HepG2 (cell line): ENCODE data around the gene PMS1. TPM values are rescaled to one million over a fixed set of nuclear protein-coding genes. Genes with fewer than 3 reads are reported as not detected.
A peak's percentile ranks its signal among the peaks of the same experiment; 100 is the strongest.

Experiments
- AKAP8 ChIP-seq: sonication (generic); formaldehyde crosslinking; IDR thresholded peaks from 2 replicates; pipeline ENCODE4 v1.5.1; 2020; ENCODE audit warnings: mild to moderate bottlenecking, missing genetic modification reagents
- ATAD3A ChIP-seq: sonication (generic); formaldehyde crosslinking; IDR thresholded peaks from 2 replicates; pipeline ENCODE4 v1.4.0; 2020; ENCODE audit warnings: missing genetic modification reagents
- FOXC1 ChIP-seq: sonication (generic); formaldehyde crosslinking; IDR thresholded peaks from 2 replicates; pipeline ENCODE4 v1.8.0; 2022; ENCODE audit warnings: mild to moderate bottlenecking, missing genetic modification reagents, borderline replicate concordance
- FOXP1 ChIP-seq, 2 experiments: fragments of 450-650 bp in 1 of 2; IDR thresholded peaks; 2 replicates each; pipeline ENCODE4 v1.6.1; 2017 to 2018; ENCODE audit warnings: antibody characterized with exemption in 1 of 2
- GABPA ChIP-seq, 2 experiments: IDR thresholded peaks; 2 replicates each; pipeline ENCODE4 v1.6.1; 2011 to 2016; ENCODE audit warnings: low read depth in 2 of 2, low read length in 1 of 2, missing biosample characterization in 1 of 2, missing genetic modification characterization in 1 of 2
- GATAD1 ChIP-seq: IDR thresholded peaks from 2 replicates; pipeline ENCODE4 v1.6.1; 2016; ENCODE audit warnings: missing genetic modification reagents, missing compliant biosample characterization
- HNRNPUL1 ChIP-seq: fragments of 200-400 bp; formaldehyde crosslinking; IDR thresholded peaks from 2 replicates; pipeline ENCODE4 v1.6.1; 2017; ENCODE audit warnings: low read depth, mild to moderate bottlenecking, low read length, moderate library complexity
- KLF13 ChIP-seq: sonication (generic); formaldehyde crosslinking; IDR thresholded peaks from 2 replicates; pipeline ENCODE4 v1.4.0; 2020; ENCODE audit warnings: mild to moderate bottlenecking, missing genetic modification reagents
- LCORL ChIP-seq, 2 experiments: fragments of 450-650 bp in 1 of 2; sonication (generic) in 1 of 2; formaldehyde crosslinking in 1 of 2; IDR thresholded peaks; 2 replicates each; pipeline versions ENCODE4 v1.5.0 to v1.6.1; 2017 to 2020; ENCODE audit warnings: antibody characterized with exemption in 1 of 2, missing genetic modification reagents in 1 of 2
- MAZ ChIP-seq, 2 experiments: sonication (generic) in 1 of 2; formaldehyde crosslinking in 1 of 2; IDR thresholded peaks; 2 replicates each; pipeline versions ENCODE4 v1.5.0 to v1.6.1; 2012 to 2020; ENCODE audit warnings: low read depth in 2 of 2, mild to moderate bottlenecking in 2 of 2, borderline replicate concordance in 1 of 2, improper control_type of control experiment in 1 of 2, low read length in 1 of 2, missing genetic modification reagents in 1 of 2, moderate library complexity in 1 of 2
- NR2F6 ChIP-seq, 2 experiments: IDR thresholded peaks; 2 replicates each; pipeline ENCODE4 v1.6.1; 2016; ENCODE audit warnings: antibody characterized with exemption in 1 of 2, mild to moderate bottlenecking in 1 of 2
- POLR2G ChIP-seq: fragments of 200-400 bp; formaldehyde crosslinking; IDR thresholded peaks from 2 replicates; pipeline ENCODE4 v1.6.1; 2018; ENCODE audit warnings: mild to moderate bottlenecking, low read depth, low read length, moderate library complexity
- RAD21 ChIP-seq: fragments of 450-650 bp; formaldehyde crosslinking; IDR thresholded peaks from 2 replicates; pipeline ENCODE4 v1.5.0; 2020; ENCODE audit warnings: mild to moderate bottlenecking
- RFX1 ChIP-seq: fragments of 450-650 bp; IDR thresholded peaks from 2 replicates; pipeline ENCODE4 v1.6.1; 2017
- THYN1 ChIP-seq: sonication (generic); formaldehyde crosslinking; IDR thresholded peaks from 2 replicates; pipeline ENCODE4 v1.8.1; 2023; ENCODE audit warnings: low read depth, mild to moderate bottlenecking, moderate library complexity, missing genetic modification reagents, borderline replicate concordance
- ZNF180 ChIP-seq: sonication (generic); formaldehyde crosslinking; IDR thresholded peaks from 2 replicates; pipeline ENCODE4 v1.4.0; 2020; ENCODE audit warnings: low read depth, missing genetic modification reagents, borderline replicate concordance
- ZNF263 ChIP-seq: sonication (generic); formaldehyde crosslinking; IDR thresholded peaks from 2 replicates; pipeline ENCODE4 v1.4.0; 2020; ENCODE audit warnings: missing genetic modification reagents
- ZNF713 ChIP-seq: sonication (generic); formaldehyde crosslinking; IDR thresholded peaks from 2 replicates; pipeline ENCODE4 v1.4.0; 2020; ENCODE audit warnings: mild to moderate bottlenecking, missing genetic modification reagents
- polyA plus RNA-seq, 8 experiments: library from polyadenylated mRNA; depleted of rRNA in 3 of 8; stranded (reverse) in 7 of 8; unstranded in 1 of 8; fragments of >200 nt; fragmentation: Illumina TruSeq in 4 of 8; extraction: Trizol in 4 of 8; gene quantifications; 2 replicates each; pipeline versions ENCODE4 v1.2.1 to v1.2.3, GENCODE V29; 2011 to 2016; ENCODE audit warnings: low read depth in 4 of 8, missing spikeins in 1 of 8, mixed read lengths in 1 of 8; ENCODE audit not compliant: insufficient read depth in 1 of 8
- total RNA-seq, 5 experiments: library from RNA; depleted of rRNA; stranded (reverse); fragments of >200 nt; fragmentation: Illumina TruSeq; extraction: Trizol; gene quantifications; 2 replicates each; pipeline ENCODE4 v1.2.3, GENCODE V29; 2016; ENCODE audit warnings: low read depth in 1 of 5
- TF ChIP-seq, protein P1 (sequence below): sonication (generic); formaldehyde crosslinking; IDR thresholded peaks from 2 replicates; pipeline ENCODE4 v1.4.0; 2020; ENCODE audit warnings: mild to moderate bottlenecking, missing genetic modification reagents, borderline replicate concordance
- TF ChIP-seq, protein P2 (sequence below): sonication (generic); formaldehyde crosslinking; conservative IDR thresholded peaks from 2 replicates; pipeline ENCODE4 v1.4.0; 2020; ENCODE audit warnings: missing genetic modification reagents
- TF ChIP-seq, protein P3 (sequence below): sonication (generic); formaldehyde crosslinking; conservative IDR thresholded peaks from 2 replicates; pipeline ENCODE4 v1.8.0; 2022; ENCODE audit warnings: low read depth, missing genetic modification reagents
- TF ChIP-seq, protein P4 (sequence below): conservative IDR thresholded peaks from 2 replicates; pipeline ENCODE4 v1.6.1; 2018; ENCODE audit warnings: missing genetic modification reagents

Gene PMS1
- total and polyA plus RNA-seq, 2 of the 13 experiments (the other 11 are each of a cell fraction or from before 2014, with no cell fraction given): 14.6 to 39.9 TPM

DNA sequence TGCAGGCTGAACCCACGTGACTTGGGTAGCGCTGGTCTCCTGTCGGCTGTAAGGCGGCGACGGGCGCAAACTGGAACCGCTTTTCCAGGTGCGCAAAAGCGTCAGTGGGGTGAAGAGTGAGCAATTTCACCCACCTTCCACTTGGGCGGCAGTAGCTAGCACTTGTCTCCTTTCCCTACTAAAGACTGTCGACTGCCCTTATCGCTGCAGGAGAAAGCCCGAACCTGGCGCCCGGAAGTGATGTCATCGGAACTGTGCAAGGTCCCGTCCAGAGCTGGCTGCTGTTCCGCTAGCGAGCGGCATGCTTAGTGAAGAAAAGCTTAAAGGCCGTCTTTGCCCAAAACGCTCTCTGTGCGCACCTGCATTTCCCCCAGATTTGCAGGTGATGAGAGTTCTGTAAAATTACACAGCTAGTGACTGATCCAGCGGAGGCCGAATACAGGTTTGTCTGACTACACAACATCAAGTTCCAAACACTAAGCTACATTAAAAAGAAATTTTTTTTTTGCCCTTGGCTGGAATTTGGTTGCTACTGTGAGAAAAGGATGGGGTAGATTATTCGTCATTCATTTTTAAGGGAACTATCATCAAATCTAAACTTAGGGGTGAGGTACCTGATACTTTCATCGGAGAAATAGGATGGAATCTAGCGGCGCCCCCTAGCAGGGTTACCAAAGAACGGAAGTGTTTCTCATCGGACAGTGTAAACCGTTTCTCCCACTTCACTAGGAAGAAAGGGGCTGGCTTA, 21.5 kb upstream of the PMS1 start, which contains the start of gene OSGEPL1 (continued):
- TF ChIP-seq, protein P1, sequence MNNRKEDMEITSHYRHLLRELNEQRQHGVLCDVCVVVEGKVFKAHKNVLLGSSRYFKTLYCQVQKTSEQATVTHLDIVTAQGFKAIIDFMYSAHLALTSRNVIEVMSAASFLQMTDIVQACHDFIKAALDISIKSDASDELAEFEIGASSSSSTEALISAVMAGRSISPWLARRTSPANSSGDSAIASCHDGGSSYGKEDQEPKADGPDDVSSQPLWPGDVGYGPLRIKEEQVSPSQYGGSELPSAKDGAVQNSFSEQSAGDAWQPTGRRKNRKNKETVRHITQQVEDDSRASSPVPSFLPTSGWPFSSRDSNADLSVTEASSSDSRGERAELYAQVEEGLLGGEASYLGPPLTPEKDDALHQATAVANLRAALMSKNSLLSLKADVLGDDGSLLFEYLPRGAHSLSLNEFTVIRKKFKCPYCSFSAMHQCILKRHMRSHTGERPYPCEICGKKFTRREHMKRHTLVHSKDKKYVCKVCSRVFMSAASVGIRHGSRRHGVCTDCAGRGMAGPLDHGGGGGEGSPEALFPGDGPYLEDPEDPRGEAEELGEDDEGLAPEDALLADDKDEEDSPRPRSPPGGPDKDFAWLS (CRISPR knock-in tag): no peak
- TF ChIP-seq GATAD1: peak; percentile 95
- peak; percentile 70; the same call in 1 of the 2 replicates for TF ChIP-seq AKAP8 (CRISPR knock-in tag)
- no peak for TF ChIP-seq HNRNPUL1
- TF ChIP-seq ZNF263 (CRISPR knock-in tag): peak; percentile 65
- TF ChIP-seq, protein P2, sequence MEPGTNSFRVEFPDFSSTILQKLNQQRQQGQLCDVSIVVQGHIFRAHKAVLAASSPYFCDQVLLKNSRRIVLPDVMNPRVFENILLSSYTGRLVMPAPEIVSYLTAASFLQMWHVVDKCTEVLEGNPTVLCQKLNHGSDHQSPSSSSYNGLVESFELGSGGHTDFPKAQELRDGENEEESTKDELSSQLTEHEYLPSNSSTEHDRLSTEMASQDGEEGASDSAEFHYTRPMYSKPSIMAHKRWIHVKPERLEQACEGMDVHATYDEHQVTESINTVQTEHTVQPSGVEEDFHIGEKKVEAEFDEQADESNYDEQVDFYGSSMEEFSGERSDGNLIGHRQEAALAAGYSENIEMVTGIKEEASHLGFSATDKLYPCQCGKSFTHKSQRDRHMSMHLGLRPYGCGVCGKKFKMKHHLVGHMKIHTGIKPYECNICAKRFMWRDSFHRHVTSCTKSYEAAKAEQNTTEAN (CRISPR knock-in tag): no peak; the same call in 1 of the 2 replicates
- TF ChIP-seq THYN1 (CRISPR knock-in tag): no peak
- no peak for TF ChIP-seq ZNF180
- TF ChIP-seq RAD21 (CRISPR knock-in tag): 0 out of 2 replicates have a peak, but pooled peaks have one; percentile 47
- peak; percentile 91 for TF ChIP-seq GABPA (IDR thresholded peaks at IDR 0.05; ENCODE audit: low read depth, low read length)
- peak; percentile 92 for TF ChIP-seq GABPA (CRISPR knock-in tag; IDR thresholded peaks at IDR 0.05; ENCODE audit: low read depth)
- TF ChIP-seq RFX1: no peak
- TF ChIP-seq POLR2G: peak; percentile 99
- TF ChIP-seq, protein P3, sequence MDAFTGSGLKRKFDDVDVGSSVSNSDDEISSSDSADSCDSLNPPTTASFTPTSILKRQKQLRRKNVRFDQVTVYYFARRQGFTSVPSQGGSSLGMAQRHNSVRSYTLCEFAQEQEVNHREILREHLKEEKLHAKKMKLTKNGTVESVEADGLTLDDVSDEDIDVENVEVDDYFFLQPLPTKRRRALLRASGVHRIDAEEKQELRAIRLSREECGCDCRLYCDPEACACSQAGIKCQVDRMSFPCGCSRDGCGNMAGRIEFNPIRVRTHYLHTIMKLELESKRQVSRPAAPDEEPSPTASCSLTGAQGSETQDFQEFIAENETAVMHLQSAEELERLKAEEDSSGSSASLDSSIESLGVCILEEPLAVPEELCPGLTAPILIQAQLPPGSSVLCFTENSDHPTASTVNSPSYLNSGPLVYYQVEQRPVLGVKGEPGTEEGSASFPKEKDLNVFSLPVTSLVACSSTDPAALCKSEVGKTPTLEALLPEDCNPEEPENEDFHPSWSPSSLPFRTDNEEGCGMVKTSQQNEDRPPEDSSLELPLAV (CRISPR knock-in tag): no peak
- TF ChIP-seq FOXP1 (IDR thresholded peaks at IDR 0.05): no peak
- no peak for TF ChIP-seq FOXP1 (CRISPR knock-in tag; IDR thresholded peaks at IDR 0.05)
- TF ChIP-seq KLF13: no peak
- TF ChIP-seq LCORL (IDR thresholded peaks at IDR 0.05): no peak
- peak; percentile 51 for TF ChIP-seq LCORL (CRISPR knock-in tag; IDR thresholded peaks at IDR 0.05)
- TF ChIP-seq FOXC1 (CRISPR knock-in tag): peak; percentile 92; the same call in 1 of the 2 replicates
- no peak for TF ChIP-seq MAZ (IDR thresholded peaks at IDR 0.05; ENCODE audit: borderline replicate concordance, low read depth, low read length)
- peak; percentile 75; the same call in 1 of the 2 replicates for TF ChIP-seq MAZ (CRISPR knock-in tag; IDR thresholded peaks at IDR 0.05; ENCODE audit: low read depth)
- TF ChIP-seq ATAD3A (CRISPR knock-in tag): no peak
- no peak for TF ChIP-seq ZNF713 (CRISPR knock-in tag)
- no peak for TF ChIP-seq NR2F6 (IDR thresholded peaks at IDR 0.05)
- TF ChIP-seq NR2F6 (CRISPR knock-in tag; IDR thresholded peaks at IDR 0.05): peak; percentile 60; the same call in 1 of the 2 replicates
- TF ChIP-seq, protein P4, sequence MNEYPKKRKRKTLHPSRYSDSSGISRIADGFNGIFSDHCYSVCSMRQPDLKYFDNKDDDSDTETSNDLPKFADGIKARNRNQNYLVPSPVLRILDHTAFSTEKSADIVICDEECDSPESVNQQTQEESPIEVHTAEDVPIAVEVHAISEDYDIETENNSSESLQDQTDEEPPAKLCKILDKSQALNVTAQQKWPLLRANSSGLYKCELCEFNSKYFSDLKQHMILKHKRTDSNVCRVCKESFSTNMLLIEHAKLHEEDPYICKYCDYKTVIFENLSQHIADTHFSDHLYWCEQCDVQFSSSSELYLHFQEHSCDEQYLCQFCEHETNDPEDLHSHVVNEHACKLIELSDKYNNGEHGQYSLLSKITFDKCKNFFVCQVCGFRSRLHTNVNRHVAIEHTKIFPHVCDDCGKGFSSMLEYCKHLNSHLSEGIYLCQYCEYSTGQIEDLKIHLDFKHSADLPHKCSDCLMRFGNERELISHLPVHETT (CRISPR knock-in tag): 0 out of 2 replicates have a peak, but pooled peaks have one; percentile 56
